ENCODE results near the gene SLC26A8. TPM values are rescaled to one million over a fixed set of nuclear protein-coding genes. Genes with fewer than 3 reads are reported as not detected.

The SLC26A8 gene
- total RNA-seq, 1 experiment from 2014 or later, result not detected

DNA sequence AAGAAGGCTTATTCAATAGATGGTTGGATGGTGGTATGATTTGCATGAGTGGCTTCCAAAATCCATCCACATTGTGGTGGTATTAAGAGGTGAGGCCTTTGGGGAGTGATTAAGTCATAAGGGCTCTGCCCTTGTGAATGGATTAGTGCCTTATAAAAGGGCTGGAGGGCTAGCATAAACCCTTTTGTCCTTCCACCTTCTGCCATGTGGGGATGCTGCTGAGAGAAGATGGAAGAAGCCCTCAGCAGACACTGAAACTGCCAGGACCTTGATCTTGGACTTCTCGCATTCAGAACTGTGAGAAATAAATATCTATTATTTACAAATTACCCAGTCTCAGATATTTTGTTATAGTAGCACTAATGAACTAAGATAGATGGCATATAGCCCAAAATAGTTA lies 75.7 kb downstream of the SLC26A8 start:
- ATAC-seq, result peak; percentile 92

GRCh38 chr6:35945650-35946025 lies 78.8 kb downstream of the SLC26A8 start:
- TF ChIP-seq ZNF274 (IDR thresholded peaks at IDR 0.05; ENCODE audit: low read depth, low read length) (no peak), SRF (IDR thresholded peaks at IDR 0.05; ENCODE audit: low read depth) (no peak), TCF7L2 (IDR thresholded peaks at IDR 0.05; ENCODE audit: borderline replicate concordance, extremely low read depth, insufficient read depth, insufficient read length) (no peak)
- no TSS peak for BruUV-seq (replicated peaks)
- CTCF ChIA-PET, result interaction anchor here (1.4 kb wide), 1 partner anchor 19 kb away, joined by 3 read pairs; no protein-coding TSS in a partner anchor

More for the DNA sequence above, 75.7 kb downstream of the SLC26A8 start:
- peak; percentile 40 for DNase-seq (ENCODE audit: low read depth, low spot score)
- Histone ChIP-seq H3K27ac (ENCODE audit: low read depth, low read length) (no peak overlapping the region), H3K9ac (ENCODE audit: low read length) (no peak overlapping the region), H3K36me3 (ENCODE audit: control insufficient read depth in 1 of 2, insufficient read depth in 2 of 2, low read length in 2 of 2) (no peaks in the 10 kb centered on the region), H3K4me2 (ENCODE audit: low read length) (no peak overlapping the region), H3K4me3 (replicated peaks in 1 of 2; ENCODE audit: low read depth in 1 of 2, low read length in 2 of 2) (no peak overlapping the region), H3K9me2 (ENCODE audit: insufficient read depth) (no peaks in the 10 kb centered on the region), H3K9me3 (ENCODE audit: control insufficient read depth in 1 of 2, insufficient read depth in 1 of 2, low read depth in 1 of 2, low read length in 2 of 2) (no peaks in the 10 kb centered on the region), H3K27me3 (ENCODE audit: insufficient read depth, low read length) (no peaks in the 10 kb centered on the region), H2AFZ (ENCODE audit: low read depth, low read length, poor library complexity, severe bottlenecking) (peak overlapping the region; percentile 54), H3K4me1 (ENCODE audit: control insufficient read depth in 1 of 2, insufficient read depth in 2 of 2, low read length in 2 of 2) (peaks cover 0 to 7% of the 10 kb centered on the region in 2 experiments; a peak in 1 of 4 replicates), H3K79me2 (ENCODE audit: insufficient read depth, low read length) (no peaks in the 10 kb centered on the region), H4K20me1 (ENCODE audit: insufficient read depth) (no peaks in the 10 kb centered on the region)
- BruUV-seq (replicated peaks), result no TSS peak
- TF ChIP-seq, protein P1, sequence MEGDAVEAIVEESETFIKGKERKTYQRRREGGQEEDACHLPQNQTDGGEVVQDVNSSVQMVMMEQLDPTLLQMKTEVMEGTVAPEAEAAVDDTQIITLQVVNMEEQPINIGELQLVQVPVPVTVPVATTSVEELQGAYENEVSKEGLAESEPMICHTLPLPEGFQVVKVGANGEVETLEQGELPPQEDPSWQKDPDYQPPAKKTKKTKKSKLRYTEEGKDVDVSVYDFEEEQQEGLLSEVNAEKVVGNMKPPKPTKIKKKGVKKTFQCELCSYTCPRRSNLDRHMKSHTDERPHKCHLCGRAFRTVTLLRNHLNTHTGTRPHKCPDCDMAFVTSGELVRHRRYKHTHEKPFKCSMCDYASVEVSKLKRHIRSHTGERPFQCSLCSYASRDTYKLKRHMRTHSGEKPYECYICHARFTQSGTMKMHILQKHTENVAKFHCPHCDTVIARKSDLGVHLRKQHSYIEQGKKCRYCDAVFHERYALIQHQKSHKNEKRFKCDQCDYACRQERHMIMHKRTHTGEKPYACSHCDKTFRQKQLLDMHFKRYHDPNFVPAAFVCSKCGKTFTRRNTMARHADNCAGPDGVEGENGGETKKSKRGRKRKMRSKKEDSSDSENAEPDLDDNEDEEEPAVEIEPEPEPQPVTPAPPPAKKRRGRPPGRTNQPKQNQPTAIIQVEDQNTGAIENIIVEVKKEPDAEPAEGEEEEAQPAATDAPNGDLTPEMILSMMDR (IDR thresholded peaks at IDR 0.05 in 2 of 3, conservative IDR thresholded peaks at IDR 0.05 in 1 of 3; ENCODE audit: borderline replicate concordance in 1 of 3, insufficient read depth in 1 of 3, low read depth in 2 of 3, low read length in 2 of 3), result peak; percentile 25 to 55 (median 43); a peak in 5 of 6 replicates
- TF ChIP-seq JUND (IDR thresholded peaks at IDR 0.05) (no peak), RAD21 (IDR thresholded peaks at IDR 0.05; ENCODE audit: low read depth) (peak; percentile 40)
- CTCF ChIA-PET, result no interaction called here
- RAD21 ChIA-PET (ENCODE audit: low non-redundant PET in 1 of 2, low total read pairs in 2 of 2, uncharacterized antibody in 2 of 2, unreplicated experiment in 2 of 2), result no interaction called here
- intact Hi-C loops (cut with micrococcal nuclease), result no loop called here
- POLR2A ChIA-PET, result no interaction called here

More at GRCh38 chr6:35945650-35946025, 78.8 kb downstream of the SLC26A8 start:
- POLR2A ChIA-PET, result no interaction called here
- no peak for ATAC-seq
- no peaks in the 10 kb centered on the region for H3K9me2 ChIP-seq (ENCODE audit: insufficient read depth)
- H3K4me2 ChIP-seq (ENCODE audit: low read length), result no peak overlapping the region
- H2AFZ ChIP-seq (ENCODE audit: low read depth, low read length, poor library complexity, severe bottlenecking), result no peak overlapping the region
- H4K20me1 ChIP-seq (ENCODE audit: insufficient read depth), result no peaks in the 10 kb centered on the region
- H3K4me1 ChIP-seq (ENCODE audit: control insufficient read depth in 1 of 2, insufficient read depth in 2 of 2, low read length in 2 of 2), result no peaks in the 10 kb centered on the region
- H3K79me2 ChIP-seq (ENCODE audit: insufficient read depth, low read length), result no peaks in the 10 kb centered on the region
- intact Hi-C loops (cut with micrococcal nuclease), result no loop called here
- RAD21 ChIA-PET (ENCODE audit: low non-redundant PET in 1 of 2, low total read pairs in 2 of 2, uncharacterized antibody in 2 of 2, unreplicated experiment in 2 of 2), result no interaction called here
- no peaks in the 10 kb centered on the region for H3K27me3 ChIP-seq (ENCODE audit: insufficient read depth, low read length)
- H3K36me3 ChIP-seq (ENCODE audit: control insufficient read depth in 1 of 2, insufficient read depth in 2 of 2, low read length in 2 of 2), result no peaks in the 10 kb centered on the region
- no peak for DNase-seq (ENCODE audit: low read depth, low spot score)
- H3K27ac ChIP-seq (ENCODE audit: low read depth, low read length), result no peak overlapping the region
- H3K4me3 ChIP-seq (replicated peaks in 1 of 2; ENCODE audit: low read depth in 1 of 2, low read length in 2 of 2), result no peak overlapping the region
- no peak overlapping the region for H3K9ac ChIP-seq (ENCODE audit: low read length)
- no peaks in the 10 kb centered on the region for H3K9me3 ChIP-seq (ENCODE audit: control insufficient read depth in 1 of 2, insufficient read depth in 1 of 2, low read depth in 1 of 2, low read length in 2 of 2)

Measured in HCT116 (cell line).